AG09319 (cell line): ENCODE results near the gene PKN3.
A peak's percentile ranks its signal among the peaks of the same experiment; 100 is the strongest.
"Not testable (repeated sequence)": the region's sequence is repeated elsewhere in the genome, so short reads cannot be mapped to it uniquely, and the experiment has no call there.

Experiments used
- DNase-seq: peaks from one replicate; pipeline ENCODE4 v3.0.0-alpha.2; 2010; ENCODE audit warnings: low read depth; ENCODE audit errors: extremely low read depth
- TF ChIP-seq, protein P1 (sequence below): IDR thresholded peaks from 2 replicates; pipeline ENCODE4 v1.5.1; 2011; ENCODE audit warnings: low read depth, mild to moderate bottlenecking, inconsistent platforms, low read length, moderate library complexity

PKN3 gene

DNA sequence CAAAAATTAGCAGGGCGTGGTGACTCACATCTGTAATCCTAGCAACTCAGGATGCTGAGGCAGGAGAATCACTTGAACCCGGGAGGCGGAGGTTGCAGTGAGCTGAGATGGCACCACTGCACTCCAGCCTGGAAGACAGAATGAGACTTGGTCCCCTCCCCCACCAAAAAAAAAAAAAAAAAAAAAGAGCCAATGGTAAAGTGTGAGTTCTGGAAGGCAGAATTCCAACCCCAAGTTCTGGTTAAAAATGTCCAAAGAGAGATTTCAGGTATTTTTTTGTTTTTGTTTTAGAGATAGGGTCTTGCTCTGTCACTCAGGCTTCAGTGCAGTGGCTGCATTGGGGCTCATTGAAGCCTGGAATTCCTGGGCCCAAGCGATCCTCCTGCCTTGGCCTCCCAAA lies 14.8 kb upstream of the PKN3 start:
- TF ChIP-seq, protein P1, sequence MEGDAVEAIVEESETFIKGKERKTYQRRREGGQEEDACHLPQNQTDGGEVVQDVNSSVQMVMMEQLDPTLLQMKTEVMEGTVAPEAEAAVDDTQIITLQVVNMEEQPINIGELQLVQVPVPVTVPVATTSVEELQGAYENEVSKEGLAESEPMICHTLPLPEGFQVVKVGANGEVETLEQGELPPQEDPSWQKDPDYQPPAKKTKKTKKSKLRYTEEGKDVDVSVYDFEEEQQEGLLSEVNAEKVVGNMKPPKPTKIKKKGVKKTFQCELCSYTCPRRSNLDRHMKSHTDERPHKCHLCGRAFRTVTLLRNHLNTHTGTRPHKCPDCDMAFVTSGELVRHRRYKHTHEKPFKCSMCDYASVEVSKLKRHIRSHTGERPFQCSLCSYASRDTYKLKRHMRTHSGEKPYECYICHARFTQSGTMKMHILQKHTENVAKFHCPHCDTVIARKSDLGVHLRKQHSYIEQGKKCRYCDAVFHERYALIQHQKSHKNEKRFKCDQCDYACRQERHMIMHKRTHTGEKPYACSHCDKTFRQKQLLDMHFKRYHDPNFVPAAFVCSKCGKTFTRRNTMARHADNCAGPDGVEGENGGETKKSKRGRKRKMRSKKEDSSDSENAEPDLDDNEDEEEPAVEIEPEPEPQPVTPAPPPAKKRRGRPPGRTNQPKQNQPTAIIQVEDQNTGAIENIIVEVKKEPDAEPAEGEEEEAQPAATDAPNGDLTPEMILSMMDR = no peak
- no peak for DNase-seq

DNA sequence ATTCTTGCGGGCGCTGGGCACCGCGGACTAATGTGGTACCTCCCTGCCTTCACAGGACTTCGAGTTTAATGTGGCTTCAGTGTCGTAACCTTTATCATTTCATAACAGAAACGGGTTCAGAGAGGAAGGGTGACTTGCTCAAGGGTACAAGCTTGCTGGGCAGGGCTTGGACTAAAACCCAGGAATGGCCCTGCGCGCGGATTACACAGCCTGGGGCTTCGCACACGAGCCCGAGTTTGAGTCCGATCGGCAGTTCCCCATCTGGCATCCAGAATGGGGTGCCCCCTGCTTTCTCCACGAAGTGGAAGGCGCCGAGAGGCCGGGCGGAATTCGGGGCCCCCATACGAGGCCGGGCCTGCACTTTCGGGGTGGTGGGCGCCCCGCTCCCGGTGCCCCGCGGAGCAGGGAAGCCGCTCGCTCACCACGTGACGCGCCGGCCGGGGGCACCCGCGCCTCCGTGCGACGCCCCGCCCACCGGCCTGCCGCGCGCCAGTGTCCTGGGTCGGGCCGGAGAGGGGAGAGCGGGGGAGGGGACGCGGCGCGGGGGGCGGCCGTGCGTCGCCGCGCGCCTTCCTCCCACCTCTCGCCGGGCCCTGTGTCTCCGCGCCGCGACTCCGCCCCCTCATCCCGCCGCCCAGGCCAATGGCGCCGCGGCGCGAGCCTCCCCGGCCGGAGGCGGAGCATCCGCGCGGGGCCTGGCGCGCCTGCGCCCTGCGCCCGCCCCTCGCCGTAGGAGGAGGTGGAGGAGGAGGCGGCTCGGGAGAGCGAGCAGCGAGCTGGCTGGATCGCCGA lies 13.6 kb upstream of the PKN3 start, which contains the start of gene SET:
Gene SET (plus strand): TSS at position 722 of the 792 bp plus-strand sequence. CDS start 361 bp downstream, outside the sequence.
- peak; percentile 83 for DNase-seq
- TF ChIP-seq, protein P1 = no peak

DNA sequence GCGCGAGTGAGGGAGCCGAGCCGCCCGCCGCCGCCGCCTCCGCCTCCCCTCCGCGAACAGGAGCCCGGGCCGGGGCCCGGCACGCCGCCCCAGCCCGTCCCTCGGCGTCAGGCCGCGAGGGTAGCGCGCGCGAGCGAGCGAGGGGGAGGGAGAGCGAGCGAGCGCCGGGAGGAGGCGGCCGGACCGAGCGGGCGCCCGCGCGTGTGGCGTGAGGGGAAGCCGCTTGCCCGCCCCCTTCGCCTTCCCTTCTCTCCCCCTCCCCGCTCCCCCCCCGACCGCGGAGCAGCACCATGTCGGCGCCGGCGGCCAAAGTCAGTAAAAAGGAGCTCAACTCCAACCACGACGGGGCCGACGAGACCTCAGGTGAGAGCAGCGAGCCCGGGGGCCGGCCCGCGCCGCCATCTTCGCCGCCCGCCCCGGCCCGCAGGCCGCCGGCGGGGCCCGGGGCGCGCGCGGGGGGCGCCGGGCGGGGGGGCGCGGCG lies 13.0 kb upstream of the PKN3 start:
- TF ChIP-seq, protein P1 = no peak
- DNase-seq = no peak

DNA sequence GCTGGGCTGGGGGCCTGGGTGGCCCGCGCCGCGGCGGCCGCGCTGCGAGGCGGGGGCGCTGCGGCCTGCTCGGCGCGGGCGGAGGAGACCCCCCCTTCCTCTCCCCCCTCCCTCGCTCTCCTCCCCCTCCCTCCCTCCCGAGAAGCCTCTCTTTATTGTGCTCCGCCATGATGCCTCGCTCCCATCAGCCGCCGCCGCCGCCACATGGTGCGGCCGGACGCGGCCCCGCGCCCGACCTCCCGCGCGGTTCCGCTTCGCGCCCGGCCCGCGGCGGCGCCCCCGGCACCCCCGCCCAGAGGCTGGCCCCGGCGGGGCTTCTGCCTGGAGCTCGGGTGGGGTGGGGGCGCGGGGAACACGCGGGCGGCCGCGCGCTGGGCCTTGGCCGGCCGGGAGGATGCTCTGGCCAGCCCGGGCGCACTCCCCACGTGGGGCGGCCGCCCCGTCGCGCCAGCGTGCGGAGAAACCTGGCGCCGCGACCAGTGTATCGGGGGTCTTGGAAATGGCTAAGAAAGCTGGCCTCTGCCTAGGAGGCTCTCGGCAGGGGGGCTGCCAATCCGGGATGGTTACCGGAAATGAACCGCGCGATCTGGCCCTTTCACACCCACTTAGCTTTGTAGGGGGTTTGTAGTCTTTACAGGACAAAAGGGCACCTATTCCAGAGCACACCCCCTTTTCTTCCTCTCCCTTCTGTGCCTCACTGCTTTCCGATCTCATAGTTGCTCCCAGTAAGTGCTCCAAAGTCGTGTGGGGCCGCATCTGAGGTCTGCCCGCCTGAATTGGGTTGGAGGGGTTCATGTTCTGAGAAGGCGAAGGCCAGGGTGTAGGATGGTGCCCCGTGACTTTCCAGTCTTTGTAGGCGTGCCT lies 12.3 kb upstream of the PKN3 start:
- TF ChIP-seq, protein P1 = no peak
- no peak for DNase-seq

DNA sequence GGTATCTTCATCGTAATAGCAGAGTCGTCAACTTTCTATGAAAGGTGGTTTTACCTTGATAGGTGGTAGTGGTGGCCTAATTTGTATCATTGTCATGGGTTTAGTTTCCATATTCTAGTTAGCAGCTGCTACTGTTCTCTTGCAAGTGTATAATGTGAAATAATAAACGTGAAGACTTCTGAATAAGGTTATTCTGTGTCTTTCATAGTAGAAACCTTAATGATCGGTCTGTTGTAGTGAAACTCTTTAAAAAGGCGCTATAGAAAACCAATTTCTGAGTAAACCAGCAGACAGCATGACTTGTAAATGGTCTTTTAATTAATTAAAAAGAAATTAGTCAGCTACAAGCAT lies 11.6 kb upstream of the PKN3 start:
- DNase-seq = no peak
- TF ChIP-seq, protein P1 = no peak

DNA sequence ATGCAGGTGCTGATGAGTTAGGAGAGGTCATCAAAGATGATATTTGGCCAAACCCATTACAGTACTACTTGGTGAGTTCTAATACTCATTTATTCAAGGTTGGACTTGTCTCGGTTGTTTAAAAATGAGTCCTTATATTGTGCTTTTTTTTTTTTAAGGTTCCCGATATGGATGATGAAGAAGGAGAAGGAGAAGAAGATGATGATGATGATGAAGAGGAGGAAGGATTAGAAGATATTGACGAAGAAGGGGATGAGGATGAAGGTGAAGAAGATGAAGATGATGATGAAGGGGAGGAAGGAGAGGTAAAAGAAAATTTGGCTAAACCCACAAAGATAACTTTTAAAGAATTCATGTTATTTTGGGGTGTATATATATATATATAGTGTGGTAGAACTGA lies 8.6 kb upstream of the PKN3 start:
- DNase-seq = not testable (repeated sequence)

DNA sequence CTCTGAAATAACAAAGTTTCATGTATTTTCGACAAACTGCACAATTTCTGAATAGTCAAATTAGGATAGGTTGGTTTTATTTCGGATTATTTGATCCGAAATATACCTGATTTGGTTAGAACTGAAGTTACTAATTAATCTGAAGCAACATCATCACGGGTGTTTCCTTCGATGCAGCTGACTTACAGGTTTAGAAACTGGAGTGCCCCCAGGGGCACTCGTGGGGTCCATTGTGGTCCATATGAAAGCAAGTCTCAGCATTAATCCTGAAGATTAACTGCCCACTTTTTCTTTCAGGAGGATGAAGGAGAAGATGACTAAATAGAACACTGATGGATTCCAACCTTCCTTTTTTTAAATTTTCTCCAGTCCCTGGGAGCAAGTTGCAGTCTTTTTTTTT lies 8.0 kb upstream of the PKN3 start:
- TF ChIP-seq, protein P1 = no peak
- DNase-seq = no peak
